Activated naive CD4-positive, alpha-beta T cell treated with anti-CD3 and anti-CD28 coated beads, Interleukin-2, amount 10 ng/mL, durations not matched to agents 7 days and 5 days (primary cell): ENCODE results near the gene MSI2.

Experiments used
- CTCF ChIA-PET: fragments of 350-600 bp; sonication (Branson Sonifier 250); formaldehyde crosslinking; loops from one replicate; lab custom pipeline; 2021; ENCODE audit warnings: antibody characterized with exemption; lab: Charles Lee
- DNase-seq: peaks from one replicate; pipeline ENCODE4 v3.0.0-alpha.2; 2020
- H3K27ac Mint-ChIP-seq: one replicate; pipeline ENCODE4 v1.8.0; 2021; ENCODE audit warnings: mild to moderate bottlenecking, moderate library complexity, mixed read lengths
- H3K27me3 Mint-ChIP-seq: one replicate; pipeline ENCODE4 v1.8.0; 2021; ENCODE audit warnings: mild to moderate bottlenecking, mixed read lengths
- H3K36me3 Mint-ChIP-seq: one replicate; pipeline ENCODE4 v1.8.0; 2021; ENCODE audit warnings: mixed read lengths
- H3K4me1 Mint-ChIP-seq: one replicate; pipeline ENCODE4 v1.8.0; 2021; ENCODE audit warnings: mixed read lengths
- H3K4me3 Mint-ChIP-seq: one replicate; pipeline ENCODE4 v1.8.0; 2021; ENCODE audit warnings: mild to moderate bottlenecking, moderate library complexity, mixed read lengths
- H3K9me3 Mint-ChIP-seq: one replicate; pipeline ENCODE4 v1.8.0; 2021; ENCODE audit warnings: mixed read lengths

The MSI2 gene

GRCh38 chr17:57511475-57512123, 255.3 kb downstream of the MSI2 start:
- H3K36me3 Mint-ChIP-seq = no peaks in the 10 kb centered on the region
- no peak overlapping the region for H3K27ac Mint-ChIP-seq
- H3K27me3 Mint-ChIP-seq = no peaks in the 10 kb centered on the region
- H3K9me3 Mint-ChIP-seq = no peaks in the 10 kb centered on the region
- H3K4me1 Mint-ChIP-seq = no peaks in the 10 kb centered on the region
- no peak overlapping the region for H3K4me3 Mint-ChIP-seq
- DNase-seq = no peak
- CTCF ChIA-PET = no interaction called here

- CTCF ChIA-PET = no interaction called here
- Mint-ChIP-seq H3K27ac (no peak overlapping the region), H3K9me3 (no peaks in the 10 kb centered on the region), H3K27me3 (no peaks in the 10 kb centered on the region), H3K36me3 (no peaks in the 10 kb centered on the region), H3K4me3 (no peak overlapping the region), H3K4me1 (no peaks in the 10 kb centered on the region)
- no peak for DNase-seq
Measured at GRCh38 chr17:57512258-57512657, 255.9 kb downstream of the MSI2 start.

GRCh38 chr17:57512691-57513090, 256.4 kb downstream of the MSI2 start:
- no peak overlapping the region for H3K4me3 Mint-ChIP-seq
- no peak for DNase-seq

GRCh38 chr17:57513569-57513968, 257.2 kb downstream of the MSI2 start:
- no peak overlapping the region for H3K4me3 Mint-ChIP-seq
- no peaks in the 10 kb centered on the region for H3K4me1 Mint-ChIP-seq
- no peaks in the 10 kb centered on the region for H3K27me3 Mint-ChIP-seq
- H3K9me3 Mint-ChIP-seq = no peaks in the 10 kb centered on the region
- CTCF ChIA-PET = interaction anchor here (1.0 to 4.4 kb wide), 2 partner anchors 39 to 270 kb away, joined by 3 to 25 read pairs; no protein-coding TSS in a partner anchor
- H3K27ac Mint-ChIP-seq = no peak overlapping the region
- DNase-seq = no peak
- no peaks in the 10 kb centered on the region for H3K36me3 Mint-ChIP-seq

More at GRCh38 chr17:57512691-57513090, 256.4 kb downstream of the MSI2 start:
- no peaks in the 10 kb centered on the region for H3K36me3 Mint-ChIP-seq
- CTCF ChIA-PET = interaction anchor here (0.6 to 4.4 kb wide), 2 partner anchors 266 to 269 kb away, joined by 3 to 25 read pairs; no protein-coding TSS in a partner anchor
- H3K4me1 Mint-ChIP-seq = no peaks in the 10 kb centered on the region
- no peak overlapping the region for H3K27ac Mint-ChIP-seq
- H3K27me3 Mint-ChIP-seq = no peaks in the 10 kb centered on the region
- H3K9me3 Mint-ChIP-seq = no peaks in the 10 kb centered on the region

GRCh38 chr17:57514614-57515013, 258.3 kb downstream of the MSI2 start:
- Mint-ChIP-seq H3K4me1 (no peaks in the 10 kb centered on the region), H3K4me3 (no peak overlapping the region), H3K27ac (no peak overlapping the region), H3K9me3 (no peaks in the 10 kb centered on the region), H3K27me3 (no peaks in the 10 kb centered on the region), H3K36me3 (no peaks in the 10 kb centered on the region)
- CTCF ChIA-PET = interaction anchor here (0.7 to 4.4 kb wide), 2 partner anchors 96 to 271 kb away, joined by 3 to 25 read pairs; no protein-coding TSS in a partner anchor
- DNase-seq = no peak

- no peaks in the 10 kb centered on the region for H3K9me3 Mint-ChIP-seq
Measured at GRCh38 chr17:57515662-57516211, 259.4 kb downstream of the MSI2 start.

GRCh38 chr17:57516290-57517230, 260.2 kb downstream of the MSI2 start:
- no peak for DNase-seq
- no peaks in the 10 kb centered on the region for H3K4me1 Mint-ChIP-seq
- H3K27me3 Mint-ChIP-seq = no peaks in the 10 kb centered on the region
- CTCF ChIA-PET = interaction anchor here (4.4 kb wide), 1 partner anchor 273 kb away, joined by 25 read pairs; no protein-coding TSS in a partner anchor
- no peaks in the 10 kb centered on the region for H3K36me3 Mint-ChIP-seq
- H3K27ac Mint-ChIP-seq = no peak overlapping the region
- no peaks in the 10 kb centered on the region for H3K9me3 Mint-ChIP-seq
- H3K4me3 Mint-ChIP-seq = no peak overlapping the region

More at GRCh38 chr17:57515662-57516211, 259.4 kb downstream of the MSI2 start:
- no peak for DNase-seq
- no peak overlapping the region for H3K27ac Mint-ChIP-seq
- no peaks in the 10 kb centered on the region for H3K36me3 Mint-ChIP-seq
- no peak overlapping the region for H3K4me3 Mint-ChIP-seq
- H3K4me1 Mint-ChIP-seq = no peaks in the 10 kb centered on the region
- CTCF ChIA-PET = interaction anchor here (4.4 kb wide), 1 partner anchor 273 kb away, joined by 25 read pairs; no protein-coding TSS in a partner anchor
- H3K27me3 Mint-ChIP-seq = no peaks in the 10 kb centered on the region

GRCh38 chr17:57517273-57517631, 260.9 kb downstream of the MSI2 start:
- H3K9me3 Mint-ChIP-seq = no peaks in the 10 kb centered on the region
- no peak overlapping the region for H3K4me3 Mint-ChIP-seq
- no peaks in the 10 kb centered on the region for H3K36me3 Mint-ChIP-seq
- no peak overlapping the region for H3K27ac Mint-ChIP-seq
- no peaks in the 10 kb centered on the region for H3K27me3 Mint-ChIP-seq
- CTCF ChIA-PET = no interaction called here
- no peak for DNase-seq
- H3K4me1 Mint-ChIP-seq = no peaks in the 10 kb centered on the region

- H3K27me3 Mint-ChIP-seq = no peaks in the 10 kb centered on the region
- H3K4me3 Mint-ChIP-seq = no peak overlapping the region
- H3K9me3 Mint-ChIP-seq = no peaks in the 10 kb centered on the region
- CTCF ChIA-PET = interaction anchor here (1.3 kb wide), 1 partner anchor 9 kb away, joined by 4 read pairs; no protein-coding TSS in a partner anchor
- no peaks in the 10 kb centered on the region for H3K4me1 Mint-ChIP-seq
- DNase-seq = no peak
- no peak overlapping the region for H3K27ac Mint-ChIP-seq
- H3K36me3 Mint-ChIP-seq = no peaks in the 10 kb centered on the region
Measured at GRCh38 chr17:57517632-57518456, 261.5 kb downstream of the MSI2 start.

GRCh38 chr17:57518587-57519581, 262.6 kb downstream of the MSI2 start:
- Mint-ChIP-seq H3K27ac (no peak overlapping the region), H3K4me1 (peaks cover 3% of the 10 kb centered on the region), H3K4me3 (no peak overlapping the region), H3K27me3 (no peaks in the 10 kb centered on the region), H3K9me3 (no peaks in the 10 kb centered on the region), H3K36me3 (peaks cover 2% of the 10 kb centered on the region)
- CTCF ChIA-PET = interaction anchor here (1.1 to 1.3 kb wide), 2 partner anchors 10 to 153 kb away, joined by 3 to 4 read pairs; no protein-coding TSS in a partner anchor
- no peak for DNase-seq

GRCh38 chr17:57519800-57520199, 263.5 kb downstream of the MSI2 start:
- Mint-ChIP-seq H3K4me3 (no peak overlapping the region), H3K4me1 (peaks cover 8% of the 10 kb centered on the region), H3K27me3 (no peaks in the 10 kb centered on the region), H3K27ac (no peak overlapping the region), H3K36me3 (peaks cover 5% of the 10 kb centered on the region), H3K9me3 (no peaks in the 10 kb centered on the region)
- CTCF ChIA-PET = interaction anchor here (1.0 kb wide), 1 partner anchor 20 kb away, joined by 3 read pairs; no protein-coding TSS in a partner anchor
- no peak for DNase-seq

GRCh38 chr17:57521606-57522005, 265.3 kb downstream of the MSI2 start:
- Mint-ChIP-seq H3K27me3 (no peaks in the 10 kb centered on the region), H3K9me3 (no peaks in the 10 kb centered on the region), H3K4me3 (no peak overlapping the region), H3K27ac (no peak overlapping the region), H3K36me3 (peaks cover 5% of the 10 kb centered on the region), H3K4me1 (peaks cover 8% of the 10 kb centered on the region)
- DNase-seq = no peak
- CTCF ChIA-PET = interaction anchor here (1.3 kb wide), 1 partner anchor 14 kb away, joined by 3 read pairs; no protein-coding TSS in a partner anchor
